NCI-H524 treated with DMSO at 0.1 percent for 48 hours (cell line): ENCODE results near the gene LDLRAD3.

ENCODE experiments used
- DNase-seq: peaks from one replicate; lab custom pipeline; 2025; lab: John Stamatoyannopoulos, UW

LDLRAD3 gene

DNA sequence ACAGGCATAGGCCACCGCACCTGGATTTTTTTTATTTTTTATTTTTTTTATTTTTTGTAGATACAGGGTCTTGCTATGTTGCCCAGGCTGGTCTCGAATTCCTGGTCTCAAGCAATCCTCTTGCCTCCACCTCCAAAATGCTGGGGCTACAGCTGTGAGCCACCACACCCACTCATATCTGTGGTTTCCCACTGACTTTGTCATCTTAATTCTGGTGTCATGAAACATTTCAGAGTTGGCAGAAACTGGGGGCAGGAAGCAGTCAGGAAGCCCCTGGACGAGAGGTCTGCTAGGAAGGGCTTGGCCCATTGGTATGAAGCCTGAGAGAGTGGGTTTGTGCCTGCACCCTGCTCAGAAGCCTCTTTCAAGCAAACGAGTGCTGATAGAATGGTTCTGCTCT, 296.3 kb downstream of the LDLRAD3 start:
- no peak for DNase-seq

DNA sequence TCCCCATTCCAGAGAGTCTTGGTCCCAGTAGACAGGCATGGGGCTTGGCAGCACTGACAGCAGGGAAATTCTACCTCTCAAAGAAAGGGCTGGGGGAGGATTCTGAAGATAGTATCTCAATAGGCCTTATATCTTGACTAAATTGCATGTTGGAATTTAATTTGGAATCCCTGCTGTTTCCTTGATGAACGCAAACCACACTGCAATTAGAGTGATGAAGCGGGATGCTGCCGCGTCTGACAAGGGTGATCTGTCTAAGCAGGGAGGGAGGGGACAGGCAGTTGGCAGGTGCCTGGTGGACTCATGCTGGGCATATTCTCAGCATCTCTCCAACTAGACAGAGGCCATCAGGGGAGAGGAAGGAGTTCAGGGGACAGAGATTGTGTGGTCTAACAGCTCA, 296.9 kb downstream of the LDLRAD3 start:
- DNase-seq = no peak

DNA sequence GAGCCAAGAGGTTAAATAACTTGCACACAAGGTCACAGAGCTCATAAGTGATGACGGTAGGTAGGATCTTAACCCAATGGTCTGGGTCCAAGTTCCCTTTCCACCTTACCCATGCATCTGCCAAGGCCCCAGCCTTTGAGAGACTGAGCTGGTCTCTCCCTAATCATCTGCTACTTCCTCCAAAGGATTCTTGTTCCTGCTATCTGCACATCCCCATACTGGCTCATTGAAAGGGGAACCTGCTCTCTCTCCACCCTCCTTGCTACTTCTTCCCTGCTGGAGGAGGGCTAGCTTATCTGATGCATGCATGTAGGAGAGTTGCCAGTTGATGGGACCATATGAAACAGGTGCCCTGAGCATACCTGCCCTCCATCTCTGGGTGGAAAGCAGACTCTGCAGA, 297.6 kb downstream of the LDLRAD3 start:
- DNase-seq = no peak

DNA sequence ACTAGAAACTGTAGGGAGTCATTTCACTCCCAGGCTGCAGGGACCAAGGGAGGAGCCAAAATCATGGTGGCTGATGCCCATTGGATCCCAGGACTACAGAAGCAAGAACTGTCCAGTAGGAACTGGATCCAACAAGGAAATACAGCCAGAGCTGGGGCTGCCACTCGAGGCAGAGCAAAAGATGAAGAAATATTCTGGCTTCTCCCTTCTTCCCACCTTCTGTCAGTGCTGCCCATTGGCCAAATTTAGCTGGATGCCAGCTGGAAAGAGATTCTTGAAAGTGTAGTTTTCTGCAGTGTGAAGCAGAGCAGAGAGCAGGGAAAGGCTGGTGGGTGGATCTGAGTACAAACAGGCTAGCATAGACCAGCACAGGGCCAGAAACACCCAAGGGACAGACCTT, 299.8 kb downstream of the LDLRAD3 start:
- no peak for DNase-seq

DNA sequence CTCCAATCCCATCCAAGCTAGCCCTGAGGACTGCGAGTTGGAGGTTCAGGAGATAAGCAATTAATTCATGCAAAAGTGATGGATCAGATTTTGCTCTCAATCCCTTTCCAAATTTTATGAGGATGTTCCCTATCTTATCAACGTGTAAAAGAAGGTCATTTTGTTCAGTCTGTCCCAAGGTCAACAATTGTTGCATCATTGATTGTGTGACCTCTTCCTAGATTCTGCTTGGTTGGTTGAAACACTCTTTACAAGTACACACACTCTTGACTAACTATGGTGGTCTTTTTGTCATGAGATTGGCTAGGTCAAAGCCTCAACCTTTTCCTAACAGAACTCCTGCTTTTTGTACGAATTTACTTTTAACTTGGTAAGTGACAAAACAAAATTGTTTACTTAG, 303.6 kb downstream of the LDLRAD3 start:
- no peak for DNase-seq

DNA sequence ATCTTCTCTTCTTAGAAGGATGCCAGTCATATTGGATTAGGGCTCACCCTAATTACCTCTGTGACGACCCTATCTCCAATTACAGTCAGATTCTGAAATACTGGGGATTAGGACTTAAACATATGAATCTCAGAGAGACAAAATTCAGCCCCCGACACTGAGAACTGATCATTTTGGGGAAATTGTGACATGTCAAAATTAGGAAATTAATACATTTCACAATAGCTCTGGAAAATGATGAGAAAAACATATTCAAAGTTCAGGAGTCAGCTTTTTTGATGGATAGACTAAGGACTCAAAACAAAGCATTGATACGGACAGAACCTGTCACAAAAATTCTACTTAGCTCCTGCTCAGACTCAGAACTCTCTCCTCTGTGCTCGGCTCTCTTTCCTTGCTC, 304.6 kb downstream of the LDLRAD3 start:
- DNase-seq = no peak

DNA sequence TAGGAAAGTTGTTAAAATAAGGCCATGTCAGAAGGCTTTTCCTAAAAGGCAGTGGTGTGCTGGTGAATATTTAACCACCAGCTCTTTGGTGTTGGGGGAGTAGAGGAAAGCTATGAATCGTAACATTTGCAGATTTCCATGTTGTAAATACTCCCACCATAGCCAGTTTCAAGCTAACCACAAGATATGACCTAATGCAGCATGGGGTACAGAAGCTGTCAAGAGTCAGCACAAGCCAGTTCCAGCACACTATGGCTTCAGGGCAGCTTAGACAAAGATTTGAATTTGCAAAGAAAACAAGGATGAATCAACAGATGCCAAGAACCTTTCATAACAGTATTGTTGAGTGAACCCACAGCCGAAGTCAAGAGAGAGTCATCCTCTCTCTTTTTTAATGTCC, 305.4 kb downstream of the LDLRAD3 start:
- DNase-seq = no peak

DNA sequence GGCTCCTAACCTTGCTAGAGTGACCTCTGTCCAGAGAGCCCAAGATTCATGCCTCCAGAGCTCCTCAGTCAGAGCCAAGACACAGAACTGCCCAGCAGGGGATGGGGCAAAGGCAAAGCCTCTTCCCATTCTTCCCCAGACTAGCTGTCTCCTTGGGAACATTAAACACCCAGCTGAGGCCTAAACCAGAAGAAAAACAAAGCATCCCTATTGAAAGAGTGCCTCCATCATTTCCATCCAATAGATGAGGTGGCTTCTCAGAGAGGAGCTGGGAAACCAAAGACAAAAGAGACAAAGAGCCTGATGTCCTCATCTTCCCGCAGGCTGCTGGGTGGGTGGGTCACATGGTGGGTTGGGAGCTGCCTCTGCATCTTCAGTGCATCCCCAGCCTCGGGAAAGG, 308.0 kb downstream of the LDLRAD3 start:
- no peak for DNase-seq

DNA sequence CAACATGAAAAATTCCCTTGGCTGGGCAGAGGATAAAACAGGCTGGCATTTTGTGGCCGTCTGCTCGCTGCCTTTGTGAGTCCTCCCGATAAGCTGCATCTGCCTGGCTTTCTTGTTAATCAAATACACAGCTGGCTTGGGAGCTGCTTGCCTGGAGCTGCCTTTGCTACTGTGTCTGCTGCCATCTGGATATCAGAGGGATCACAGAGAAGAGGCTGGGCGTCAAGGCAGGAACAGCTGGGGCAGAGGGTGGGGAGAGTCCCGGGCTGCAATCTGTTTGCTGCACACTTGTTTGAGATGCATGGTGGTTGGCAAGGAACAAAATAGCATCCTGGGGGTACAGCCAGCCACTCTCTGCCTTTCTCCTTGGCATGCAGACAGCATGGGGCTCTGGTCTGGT, 309.4 kb downstream of the LDLRAD3 start:
- peak; percentile 97 for DNase-seq

DNA sequence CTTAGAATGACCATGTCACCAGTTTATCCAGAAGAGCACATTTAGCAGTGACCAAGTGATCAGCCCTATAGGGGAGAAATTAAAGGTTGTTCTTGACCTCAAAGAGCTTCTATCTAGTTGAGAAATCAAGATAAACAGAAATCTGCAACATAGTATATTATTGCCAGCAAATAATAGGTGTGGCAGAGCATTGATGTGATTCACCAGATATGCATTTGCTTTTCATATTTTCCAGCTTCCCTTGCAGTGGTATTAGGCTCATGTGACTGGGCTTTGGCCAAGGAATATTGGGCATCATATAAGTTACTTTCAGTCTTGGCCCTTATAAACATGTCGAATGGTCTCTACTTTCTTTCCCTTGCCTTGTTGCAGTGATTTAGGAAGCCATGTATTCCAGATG, 310.9 kb downstream of the LDLRAD3 start:
- no peak for DNase-seq

DNA sequence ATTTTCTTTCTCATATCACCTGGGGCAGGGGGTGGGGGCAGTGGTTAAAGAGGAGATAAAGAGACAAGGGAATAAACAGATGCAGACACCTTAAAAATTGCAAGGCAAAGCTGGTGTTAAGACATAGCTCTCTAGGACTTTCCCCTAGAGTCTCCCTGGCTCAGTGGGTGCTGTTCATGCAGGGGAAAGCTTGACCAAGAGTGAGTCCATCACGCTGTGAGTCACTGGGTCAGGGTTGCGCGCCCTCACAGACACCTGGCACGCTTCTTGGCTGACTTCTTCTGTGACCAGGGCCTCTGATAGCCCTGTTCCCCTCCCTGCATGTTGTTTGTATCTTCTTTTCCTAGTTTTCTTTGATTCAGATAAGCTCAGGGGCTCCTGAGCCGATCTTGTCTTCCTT, 313.5 kb downstream of the LDLRAD3 start:
- DNase-seq = no peak

DNA sequence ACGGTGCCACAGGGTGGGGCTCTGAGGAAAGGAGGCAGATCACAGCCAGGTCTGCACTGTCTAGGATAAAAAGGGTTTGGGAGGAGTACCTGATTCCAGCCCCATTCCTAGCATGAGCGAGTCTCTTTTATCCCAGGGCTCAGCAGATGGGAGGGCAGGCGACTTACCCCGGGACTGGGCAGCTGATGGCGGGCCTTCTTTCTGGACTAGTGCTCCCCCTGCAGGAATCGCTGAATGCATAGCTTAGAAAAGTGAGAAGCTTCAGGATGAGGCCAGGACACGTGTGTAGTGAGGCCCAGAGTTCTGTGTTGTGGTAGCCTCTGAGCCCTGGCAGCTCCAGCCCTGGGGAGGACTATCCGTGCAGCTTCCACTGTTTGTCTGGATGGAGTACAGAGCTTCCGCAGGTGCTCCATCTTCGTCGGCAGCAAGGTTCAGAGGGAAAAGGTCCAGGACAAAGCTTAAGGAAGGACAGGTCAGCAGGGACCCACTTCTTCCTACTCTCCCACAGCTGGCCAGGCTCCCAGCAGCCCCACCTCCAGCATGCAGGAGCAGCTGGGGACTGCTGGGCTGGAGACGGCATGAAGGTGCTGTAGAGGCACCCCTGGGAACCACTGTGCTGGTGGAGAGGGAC, 315.0 kb downstream of the LDLRAD3 start:
- DNase-seq = peak; percentile 62

DNA sequence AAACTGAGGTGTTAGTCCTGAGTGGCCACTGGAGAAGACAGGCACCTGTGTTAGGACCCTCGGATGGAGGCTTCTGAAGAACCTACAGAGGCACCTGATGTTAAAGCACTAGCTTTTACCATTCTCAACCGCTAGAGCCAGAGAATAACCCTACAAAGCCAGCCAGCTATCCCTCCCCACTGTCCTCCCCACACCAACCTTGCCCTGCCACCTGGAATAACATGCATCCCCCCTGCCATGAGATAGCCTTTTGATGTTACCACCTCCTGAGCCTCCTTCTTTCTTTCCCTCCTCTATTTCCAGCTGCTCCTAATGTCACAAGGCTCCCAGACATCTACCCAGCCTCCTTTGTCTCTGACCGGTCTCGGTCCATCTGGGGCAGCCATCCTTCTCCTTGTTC, 317.2 kb downstream of the LDLRAD3 start:
- no peak for DNase-seq

DNA sequence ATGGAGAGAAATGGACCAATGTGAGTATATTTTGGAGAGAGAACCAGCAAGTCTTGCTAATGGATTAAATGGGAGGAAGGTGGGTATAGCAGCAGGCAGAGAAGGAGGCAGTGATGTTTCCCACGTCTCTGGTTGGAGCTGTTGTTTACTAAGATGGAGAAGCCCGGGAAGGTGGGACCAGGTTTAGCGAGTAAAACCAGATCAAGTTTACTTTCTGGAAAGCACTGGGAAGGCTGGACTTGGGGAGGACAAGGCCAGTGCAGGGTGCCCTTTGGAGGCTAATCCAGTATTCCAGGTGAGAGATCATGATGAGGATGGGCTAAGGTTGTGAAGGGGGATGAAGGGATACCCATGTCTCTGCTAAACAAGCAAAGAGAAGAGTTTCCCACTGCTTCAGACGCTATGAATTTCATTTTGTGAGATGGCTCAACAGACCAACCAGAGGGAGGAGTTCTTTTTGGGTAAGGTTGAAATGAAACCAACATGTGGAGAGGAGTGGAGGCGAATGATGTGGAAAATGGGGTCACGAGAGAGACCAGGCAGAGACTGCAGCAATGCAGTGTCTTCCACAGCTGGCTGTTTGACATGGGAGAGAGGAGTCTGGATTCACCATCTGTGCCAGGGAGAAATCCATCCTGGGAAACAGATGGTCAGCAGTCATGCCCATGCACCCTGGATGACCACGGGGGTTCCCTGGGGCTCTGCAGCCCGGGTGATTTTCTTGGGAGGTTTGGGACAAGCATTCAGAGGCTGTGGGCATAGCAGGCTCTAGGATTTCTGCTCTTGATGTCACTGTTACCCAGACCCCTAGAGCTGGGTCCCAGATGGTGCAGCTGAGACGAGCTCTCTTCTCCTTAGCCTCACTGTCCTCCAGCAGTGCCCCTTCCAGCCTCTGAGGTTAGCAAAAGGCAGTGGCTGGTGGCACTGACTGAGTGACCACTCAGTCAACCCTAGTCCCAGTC, 320.4 kb downstream of the LDLRAD3 start:
- DNase-seq = no peak

DNA sequence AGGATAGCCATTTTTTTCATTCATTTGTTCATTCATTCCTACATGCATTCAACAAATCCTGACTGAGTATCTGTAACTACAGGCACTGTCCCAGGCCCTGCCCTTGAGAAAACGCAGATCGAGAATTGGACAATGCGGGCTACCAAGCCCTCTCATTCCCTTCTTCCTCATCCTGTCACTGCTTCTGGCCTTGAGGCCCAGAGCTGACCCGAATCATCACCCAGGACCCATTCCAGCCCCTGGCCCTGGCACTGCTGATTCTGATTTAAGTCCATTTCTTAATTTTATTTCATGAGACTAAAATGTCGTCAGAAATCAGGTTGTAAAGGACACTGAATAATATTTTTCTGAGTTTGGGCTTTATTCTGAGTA, 321.1 kb downstream of the LDLRAD3 start:
- no peak for DNase-seq

DNA sequence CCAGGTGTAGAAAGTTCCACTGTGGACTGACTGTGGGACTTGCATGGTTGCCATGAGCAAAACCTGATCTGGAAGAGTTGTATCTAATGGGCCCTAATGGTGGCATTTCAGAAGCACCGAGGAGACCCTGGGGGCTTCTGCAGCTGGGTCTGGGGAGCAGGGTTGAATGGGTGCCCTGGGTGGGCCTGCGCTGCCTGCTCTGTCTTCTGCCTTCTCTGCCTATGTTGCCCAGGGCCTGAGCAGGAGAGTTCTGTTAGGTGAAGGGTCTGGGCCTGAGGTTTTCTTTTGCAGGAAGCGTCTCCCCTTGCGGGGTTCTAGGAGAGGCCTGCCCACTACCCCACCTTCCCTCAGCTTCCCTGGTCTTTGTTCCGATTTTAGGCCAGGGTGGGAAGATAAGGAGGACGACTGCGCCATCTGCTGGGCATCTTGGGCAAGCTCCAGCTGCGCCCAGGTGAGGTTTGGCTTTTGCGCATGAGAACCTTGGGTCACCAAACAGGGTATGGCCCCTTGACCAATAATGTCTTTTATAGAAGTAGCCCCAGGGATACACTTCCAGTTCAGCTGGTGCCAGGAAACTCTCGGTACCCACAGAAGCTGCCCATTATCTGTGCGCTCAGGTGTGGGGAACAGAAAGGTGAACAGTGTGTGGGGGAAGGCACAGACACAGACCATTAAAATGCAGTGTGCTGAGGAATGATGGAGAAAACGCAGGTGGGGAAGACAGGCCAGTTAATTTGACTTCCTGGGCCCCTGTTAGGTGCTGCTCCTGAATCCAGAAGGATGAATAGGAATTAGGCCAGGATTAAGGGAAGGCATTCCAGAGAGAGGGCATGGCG, 322.1 kb downstream of the LDLRAD3 start:
- no peak for DNase-seq

DNA sequence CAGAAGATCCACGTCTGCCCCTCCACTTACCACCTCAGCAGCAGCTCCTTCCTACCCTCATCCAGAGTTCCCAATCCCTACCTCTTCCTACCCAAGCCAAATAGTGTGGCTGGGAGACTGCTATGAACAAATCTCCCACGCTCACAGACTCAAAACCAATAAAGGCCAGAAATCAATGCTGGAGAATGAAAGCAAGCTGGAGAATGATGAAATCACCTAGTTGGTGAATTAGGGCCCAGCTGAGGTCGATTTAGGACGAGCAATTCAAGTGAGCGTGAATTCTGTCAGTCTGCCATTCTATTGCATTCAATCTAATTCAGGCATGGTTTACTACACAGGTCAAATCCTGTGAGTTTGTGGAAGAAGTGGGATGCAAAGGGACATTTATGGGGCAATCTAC, 322.9 kb downstream of the LDLRAD3 start:
- no peak for DNase-seq

DNA sequence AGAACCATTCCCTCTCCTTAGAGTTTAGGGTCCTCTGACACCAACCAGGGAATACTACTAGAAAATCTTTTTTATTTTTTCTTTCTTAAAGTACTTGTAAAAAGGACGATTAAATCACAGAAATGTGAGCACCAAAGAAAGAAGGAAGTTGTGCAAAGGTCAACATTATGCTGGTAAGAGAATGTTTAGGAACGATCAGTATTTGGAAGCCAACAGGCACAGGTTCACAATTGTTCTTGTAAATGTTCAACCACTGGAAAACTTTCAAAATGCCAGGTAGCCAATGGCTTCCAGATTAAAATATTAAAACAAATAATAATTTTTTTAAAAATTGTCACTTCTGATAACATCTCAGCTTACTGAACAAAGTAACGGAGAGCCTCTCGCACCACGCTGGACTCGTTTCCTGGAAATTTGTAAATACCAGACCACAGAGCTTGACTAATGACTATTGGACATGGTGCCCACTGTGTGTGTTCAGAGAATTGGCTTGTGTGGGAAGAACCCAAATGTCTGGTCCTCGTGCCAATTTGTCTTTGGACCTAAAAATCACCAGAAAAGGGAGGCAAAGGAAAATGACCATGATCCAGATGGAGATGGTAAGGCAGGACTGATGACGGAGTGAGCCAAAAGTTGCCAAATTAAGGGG, 324.6 kb downstream of the LDLRAD3 start:
- DNase-seq = no peak

DNA sequence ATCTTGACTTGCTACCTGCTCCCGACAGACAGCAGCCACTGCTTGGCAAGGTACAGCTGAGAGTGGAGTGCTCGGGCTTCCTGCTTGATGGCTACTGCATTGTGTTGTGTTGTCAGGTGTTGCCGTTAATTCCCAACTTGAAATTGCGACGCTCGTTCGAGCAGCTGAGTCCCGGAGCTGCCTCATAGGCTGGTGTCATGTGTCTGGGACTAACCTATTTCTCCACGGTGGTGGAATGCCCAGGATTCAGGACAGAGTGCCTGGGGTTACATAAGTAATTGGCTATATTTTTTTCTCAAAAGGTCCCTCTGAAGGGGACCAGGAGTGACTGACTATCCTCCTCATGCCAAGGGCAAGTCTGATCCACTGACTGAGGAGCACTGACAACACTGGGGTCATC, 326.8 kb downstream of the LDLRAD3 start:
- no peak for DNase-seq

DNA sequence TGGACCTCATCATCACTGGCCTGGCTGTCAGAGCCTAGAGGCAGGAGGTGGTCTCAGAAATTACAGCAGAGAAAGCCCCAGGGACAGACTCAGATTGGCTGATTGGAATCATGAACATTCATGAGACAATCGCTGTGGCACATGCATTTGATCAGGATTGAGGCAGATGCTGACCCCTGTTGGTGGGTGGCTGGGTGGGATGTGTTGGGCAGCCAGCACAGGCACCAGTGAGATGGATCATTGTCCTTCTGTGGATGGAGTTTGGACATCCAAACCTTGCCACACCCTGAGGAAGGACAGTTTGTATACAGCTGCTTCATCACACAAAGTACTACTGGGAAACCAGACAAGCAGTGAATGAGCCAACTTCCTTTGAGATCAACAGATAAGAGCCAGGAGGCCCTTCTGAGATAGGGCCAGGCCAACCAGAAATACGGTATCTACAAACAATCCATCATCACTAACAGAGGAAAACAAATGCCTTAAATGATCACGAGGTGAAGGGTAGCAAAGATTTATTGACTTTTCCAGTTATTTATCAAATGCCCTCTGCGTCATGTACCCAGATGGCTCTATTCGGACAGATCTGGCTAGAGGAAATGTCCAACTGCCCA, 328.0 kb downstream of the LDLRAD3 start:
- no peak for DNase-seq

DNA sequence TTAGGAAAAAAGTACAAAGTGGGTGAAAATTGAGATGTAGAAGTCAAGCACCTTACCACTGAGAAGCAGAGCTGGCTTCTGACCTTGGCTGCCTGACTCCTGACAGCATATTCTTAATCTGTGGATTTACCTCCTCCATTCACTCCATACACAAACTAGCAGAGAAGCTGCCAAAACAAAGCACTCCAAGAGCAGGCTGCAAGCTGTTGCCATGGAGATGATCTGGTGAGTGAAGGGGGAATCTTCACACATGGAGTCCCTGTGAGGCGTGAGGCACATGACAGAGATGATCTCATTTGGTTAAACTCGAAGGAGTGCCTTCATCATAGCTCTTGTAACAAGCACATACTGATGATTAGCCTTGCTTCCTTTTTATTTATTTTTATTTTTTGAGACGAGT, 329.2 kb downstream of the LDLRAD3 start:
- DNase-seq = peak; percentile 72

DNA sequence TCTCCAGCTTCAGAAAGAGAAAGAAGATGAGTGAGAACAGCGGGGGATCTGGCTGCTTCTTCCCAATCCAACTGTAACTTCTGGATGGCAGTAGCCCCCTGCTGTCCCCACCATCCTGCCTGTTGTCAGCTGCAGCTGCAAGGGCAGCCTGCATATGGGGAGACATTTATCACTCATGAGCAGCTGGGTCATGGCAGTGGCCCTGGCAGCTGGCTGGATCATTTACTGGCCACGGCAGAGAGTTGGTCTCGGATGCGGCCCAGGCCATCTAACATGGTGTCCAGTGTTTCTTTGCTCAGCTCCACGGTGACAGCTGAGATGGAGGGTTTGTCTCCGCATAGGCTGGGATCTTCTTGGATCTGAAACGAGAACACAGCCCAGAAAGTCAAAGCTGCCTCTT, 330.6 kb downstream of the LDLRAD3 start:
- DNase-seq = no peak
